Astrocyte of the cerebellum (primary cell): ENCODE data around the gene SLC39A13.

Experiments
- DNase-seq: peaks from one replicate; pipeline ENCODE4 v3.0.0-alpha.2; 2011; ENCODE audit warnings: low read depth
- H3K4me3 ChIP-seq: 2 replicates; pipeline ENCODE4 v1.5.1; 2011; ENCODE audit warnings: mild to moderate bottlenecking, low read depth, low read length, moderate library complexity
- in situ Hi-C: cut with HindIII; loops from 2 replicates; pipeline ENCODE4 v1.10.0; 2017; ENCODE audit warnings: low sequenced_read_pairs
- TF ChIP-seq, protein P1 (sequence below): IDR thresholded peaks from 2 replicates; pipeline ENCODE4 v1.5.1; 2012; ENCODE audit warnings: low read length, low read depth, moderate library complexity, mild to moderate bottlenecking; ENCODE audit errors: missing control alignments

The SLC39A13 gene

GRCh38 chr11:47407746-47408590 is at the start of gene SLC39A13:
Gene SLC39A13, plus strand, starts transcription at chr11:47408590. Its CDS starts 1,505 bp downstream, at chr11:47410095.
- DNase-seq = peak; percentile 87
- TF ChIP-seq, protein P1, sequence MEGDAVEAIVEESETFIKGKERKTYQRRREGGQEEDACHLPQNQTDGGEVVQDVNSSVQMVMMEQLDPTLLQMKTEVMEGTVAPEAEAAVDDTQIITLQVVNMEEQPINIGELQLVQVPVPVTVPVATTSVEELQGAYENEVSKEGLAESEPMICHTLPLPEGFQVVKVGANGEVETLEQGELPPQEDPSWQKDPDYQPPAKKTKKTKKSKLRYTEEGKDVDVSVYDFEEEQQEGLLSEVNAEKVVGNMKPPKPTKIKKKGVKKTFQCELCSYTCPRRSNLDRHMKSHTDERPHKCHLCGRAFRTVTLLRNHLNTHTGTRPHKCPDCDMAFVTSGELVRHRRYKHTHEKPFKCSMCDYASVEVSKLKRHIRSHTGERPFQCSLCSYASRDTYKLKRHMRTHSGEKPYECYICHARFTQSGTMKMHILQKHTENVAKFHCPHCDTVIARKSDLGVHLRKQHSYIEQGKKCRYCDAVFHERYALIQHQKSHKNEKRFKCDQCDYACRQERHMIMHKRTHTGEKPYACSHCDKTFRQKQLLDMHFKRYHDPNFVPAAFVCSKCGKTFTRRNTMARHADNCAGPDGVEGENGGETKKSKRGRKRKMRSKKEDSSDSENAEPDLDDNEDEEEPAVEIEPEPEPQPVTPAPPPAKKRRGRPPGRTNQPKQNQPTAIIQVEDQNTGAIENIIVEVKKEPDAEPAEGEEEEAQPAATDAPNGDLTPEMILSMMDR = peak; percentile 68
- H3K4me3 ChIP-seq = peak within 1 kb of the TSS; percentile 84
- in situ Hi-C loops = no loop called here

DNA sequence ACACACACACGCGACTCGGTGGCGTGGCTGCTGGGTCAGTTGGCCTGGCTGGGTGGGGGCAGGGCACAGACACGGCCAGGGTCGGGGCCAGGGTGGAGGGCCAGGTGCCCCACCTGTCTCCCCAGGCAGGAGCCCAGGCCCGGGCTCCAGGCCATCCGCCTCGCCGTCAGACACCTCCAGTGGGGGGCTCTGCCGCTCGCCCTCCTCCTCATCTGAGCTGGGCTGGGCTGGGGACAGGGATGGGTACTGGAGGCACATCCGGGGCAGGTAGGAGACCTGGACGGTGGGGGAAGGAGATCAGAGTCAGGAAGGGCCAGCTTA is 49.7 kb upstream of the SLC39A13 start:
- in situ Hi-C loops = no loop called here
- TF ChIP-seq, protein P1 = no peak
- no peak overlapping the region for H3K4me3 ChIP-seq
- no peak for DNase-seq

DNA sequence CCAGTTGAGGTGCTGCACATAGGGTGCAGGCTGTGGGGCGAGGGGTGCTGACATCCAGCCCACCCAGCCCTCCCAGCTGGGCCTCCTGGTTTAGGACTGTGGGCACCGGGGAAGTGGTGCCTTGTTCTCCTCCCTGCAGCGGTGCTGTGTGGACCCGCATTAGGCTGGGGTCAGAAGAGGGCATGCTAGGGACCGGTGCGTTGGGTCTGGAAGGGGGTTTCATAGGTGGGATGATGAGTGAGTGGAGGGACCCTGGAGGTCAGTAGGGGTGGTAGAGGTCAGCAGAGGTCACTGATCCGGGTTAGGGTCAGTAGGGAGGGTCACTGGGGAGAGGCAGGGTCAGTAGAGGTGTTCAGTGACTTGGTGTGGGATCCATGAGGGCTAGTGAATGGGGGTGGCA is 49.2 kb upstream of the SLC39A13 start:
- in situ Hi-C loops = no loop called here
- no peak for DNase-seq
- TF ChIP-seq, protein P1 = no peak
- no peak overlapping the region for H3K4me3 ChIP-seq

GRCh38 chr11:47359586-47359985 is 48.8 kb upstream of the SLC39A13 start:
- H3K4me3 ChIP-seq = no peak overlapping the region
- no peak for DNase-seq

DNA sequence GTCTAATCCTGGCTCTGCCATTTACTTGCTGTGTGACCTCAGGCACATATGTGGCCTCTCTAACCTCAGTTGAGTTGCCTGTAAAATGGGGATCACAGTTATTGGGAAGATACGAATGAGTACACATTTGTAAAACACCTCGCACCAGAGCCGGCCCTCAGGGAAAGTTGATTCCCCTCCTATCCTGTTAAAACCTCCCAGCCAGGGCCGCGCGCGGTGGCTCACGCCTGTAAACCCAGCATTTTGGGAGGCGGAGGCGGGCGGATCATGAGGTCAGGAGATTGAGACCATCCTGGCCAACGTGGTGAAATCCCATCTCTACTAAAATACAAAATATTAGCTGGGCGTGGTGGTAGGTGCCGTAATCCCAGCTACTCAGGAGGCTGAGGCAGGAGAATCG is 48.0 kb upstream of the SLC39A13 start:
- H3K4me3 ChIP-seq = no peak overlapping the region
- TF ChIP-seq, protein P1 = no peak
- DNase-seq = no peak

More at GRCh38 chr11:47359586-47359985, 48.8 kb upstream of the SLC39A13 start:
- TF ChIP-seq, protein P1 = no peak
- in situ Hi-C loops = no loop called here

DNA sequence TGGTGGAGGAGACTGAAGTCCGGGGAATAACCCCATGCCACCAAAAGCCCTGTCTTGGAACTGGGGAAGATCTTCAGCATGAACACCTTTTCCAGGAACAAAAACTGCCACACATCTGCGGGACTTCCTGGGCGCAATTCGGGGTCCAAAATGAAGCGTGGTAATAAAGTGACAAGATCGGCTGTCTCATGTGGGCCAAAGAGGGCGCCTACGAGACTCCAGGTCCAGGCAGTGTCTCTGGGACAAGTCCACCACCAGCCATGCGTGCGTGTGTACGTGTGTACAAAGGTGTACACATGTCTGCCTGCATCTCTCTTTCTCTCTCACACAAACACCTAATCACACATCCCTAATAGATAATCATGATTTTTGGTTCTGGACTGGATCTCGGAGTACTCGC is 47.0 kb upstream of the SLC39A13 start:
- DNase-seq = no peak
- in situ Hi-C loops = no loop called here
- H3K4me3 ChIP-seq = no peak overlapping the region
- TF ChIP-seq, protein P1 = no peak

More for the DNA sequence above, 48.0 kb upstream of the SLC39A13 start:
- in situ Hi-C loops = no loop called here
